GM06990 (cell line): ENCODE results near the gene AUTS2.
A peak's percentile ranks its signal among the peaks of the same experiment; 100 is the strongest.

Experiments
- DNase-seq: peaks from one replicate; pipeline ENCODE4 v3.0.0-alpha.2; 2011; ENCODE audit not compliant: insufficient read length; ENCODE audit errors: extremely low read depth
- H3K27me3 ChIP-seq: replicated peaks from 2 replicates; pipeline ENCODE4 v1.6.0; 2011; ENCODE audit warnings: low read length; ENCODE audit not compliant: control insufficient read depth, insufficient read depth
- H3K36me3 ChIP-seq: 2 replicates; pipeline ENCODE4 v1.5.1; 2011; ENCODE audit warnings: low read length; ENCODE audit not compliant: control insufficient read depth, insufficient read depth
- H3K4me3 ChIP-seq: replicated peaks from 2 replicates; pipeline ENCODE4 v1.5.1; 2011; ENCODE audit warnings: low read depth, mild to moderate bottlenecking, control low read depth, low read length
- TF ChIP-seq, protein P1 (sequence below): IDR thresholded peaks from 2 replicates; pipeline ENCODE4 v1.5.1; 2011; ENCODE audit warnings: low read length, control low read depth, mild to moderate bottlenecking, inconsistent platforms; ENCODE audit not compliant: insufficient read depth, poor library complexity, severe bottlenecking

Gene AUTS2

DNA sequence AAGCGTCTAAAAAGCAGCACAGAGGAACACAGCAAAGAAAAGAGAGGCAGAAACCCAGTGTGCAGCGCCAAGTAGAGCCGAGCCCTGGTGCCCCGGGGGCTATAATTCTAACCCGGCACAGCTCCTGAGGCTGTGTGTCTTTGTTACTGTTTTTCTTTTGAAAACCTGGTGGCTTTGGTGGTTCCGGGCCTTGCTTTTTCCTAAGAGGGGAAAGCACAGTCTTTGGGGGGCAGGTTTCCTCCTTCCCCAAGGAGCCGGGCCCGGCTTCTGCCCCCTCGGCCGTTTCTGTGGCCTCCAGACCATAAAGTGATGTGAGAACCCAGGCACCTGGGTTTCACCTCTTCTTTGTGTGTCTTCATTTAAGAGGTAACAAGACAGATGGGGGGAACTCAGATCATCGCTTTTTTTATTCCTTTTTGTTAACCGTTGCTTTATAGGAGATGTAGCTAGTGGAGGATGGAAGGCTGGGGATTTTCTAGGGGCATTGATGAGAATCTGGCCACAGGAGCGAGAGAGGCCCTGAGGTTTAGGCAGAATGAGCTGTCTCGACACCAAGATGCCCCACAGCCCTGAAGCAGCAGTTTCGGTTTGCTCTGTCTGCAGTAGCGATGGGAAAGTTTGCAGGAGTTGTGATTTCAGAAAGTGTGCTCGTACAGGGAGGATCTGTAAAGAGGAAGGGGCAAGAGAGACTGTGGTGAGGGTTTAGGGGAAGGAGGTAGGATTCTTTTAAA, 1165.9 kb downstream of the AUTS2 start:
- peaks cover 11% of the 10 kb centered on the region for H3K36me3 ChIP-seq

GRCh38 chr7:70764701-70765208, 1166.5 kb downstream of the AUTS2 start:
- TF ChIP-seq, protein P1, sequence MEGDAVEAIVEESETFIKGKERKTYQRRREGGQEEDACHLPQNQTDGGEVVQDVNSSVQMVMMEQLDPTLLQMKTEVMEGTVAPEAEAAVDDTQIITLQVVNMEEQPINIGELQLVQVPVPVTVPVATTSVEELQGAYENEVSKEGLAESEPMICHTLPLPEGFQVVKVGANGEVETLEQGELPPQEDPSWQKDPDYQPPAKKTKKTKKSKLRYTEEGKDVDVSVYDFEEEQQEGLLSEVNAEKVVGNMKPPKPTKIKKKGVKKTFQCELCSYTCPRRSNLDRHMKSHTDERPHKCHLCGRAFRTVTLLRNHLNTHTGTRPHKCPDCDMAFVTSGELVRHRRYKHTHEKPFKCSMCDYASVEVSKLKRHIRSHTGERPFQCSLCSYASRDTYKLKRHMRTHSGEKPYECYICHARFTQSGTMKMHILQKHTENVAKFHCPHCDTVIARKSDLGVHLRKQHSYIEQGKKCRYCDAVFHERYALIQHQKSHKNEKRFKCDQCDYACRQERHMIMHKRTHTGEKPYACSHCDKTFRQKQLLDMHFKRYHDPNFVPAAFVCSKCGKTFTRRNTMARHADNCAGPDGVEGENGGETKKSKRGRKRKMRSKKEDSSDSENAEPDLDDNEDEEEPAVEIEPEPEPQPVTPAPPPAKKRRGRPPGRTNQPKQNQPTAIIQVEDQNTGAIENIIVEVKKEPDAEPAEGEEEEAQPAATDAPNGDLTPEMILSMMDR = no peak
- peak; percentile 61 for DNase-seq
- peak overlapping the region; percentile 53 for H3K4me3 ChIP-seq
- H3K27me3 ChIP-seq = no peaks in the 10 kb centered on the region
- peaks cover 11% of the 10 kb centered on the region for H3K36me3 ChIP-seq

More for the DNA sequence above, 1165.9 kb downstream of the AUTS2 start:
- H3K4me3 ChIP-seq = peak overlapping the region; percentile 53
- DNase-seq = peak; percentile 83
- H3K27me3 ChIP-seq = no peaks in the 10 kb centered on the region
- TF ChIP-seq, protein P1 = no peak

DNA sequence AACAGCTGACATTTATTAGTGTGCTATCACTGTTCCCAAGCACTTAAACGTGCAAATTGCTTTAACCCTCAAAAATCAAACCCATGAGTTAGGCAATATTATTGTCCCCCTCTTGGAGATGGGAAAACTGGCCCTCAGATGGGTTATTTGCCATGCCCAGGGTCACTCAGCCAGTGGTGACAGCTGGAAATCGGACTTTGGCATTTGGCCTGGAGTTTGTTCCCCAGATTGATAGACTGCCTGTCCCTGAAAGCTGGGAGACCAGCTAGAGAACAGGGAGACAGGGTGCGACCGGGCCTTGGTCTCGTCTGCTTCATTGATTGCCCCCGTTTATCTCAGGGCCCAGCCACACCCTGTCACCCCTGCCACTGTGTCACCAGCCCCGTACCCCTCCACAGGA, 1167.4 kb downstream of the AUTS2 start:
- Histone ChIP-seq H3K27me3 (no peaks in the 10 kb centered on the region), H3K4me3 (no peak overlapping the region), H3K36me3 (peaks cover 11% of the 10 kb centered on the region)
- DNase-seq = no peak
- TF ChIP-seq, protein P1 = no peak

DNA sequence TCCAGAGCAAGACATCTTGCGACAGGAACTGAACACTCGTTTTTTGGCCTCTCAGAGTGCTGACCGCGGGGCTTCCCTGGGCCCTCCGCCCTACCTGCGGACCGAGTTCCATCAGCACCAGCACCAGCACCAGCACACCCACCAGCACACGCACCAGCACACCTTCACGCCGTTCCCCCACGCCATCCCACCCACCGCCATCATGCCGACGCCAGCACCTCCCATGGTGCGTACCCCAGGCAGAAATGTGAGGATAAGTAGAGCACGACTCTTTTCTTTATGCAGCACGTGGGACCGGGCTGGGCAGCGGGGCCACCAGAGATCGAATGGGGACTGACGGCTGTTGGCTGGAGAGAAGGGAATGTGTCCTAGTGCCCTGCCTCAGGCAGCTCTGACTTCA, 1167.8 kb downstream of the AUTS2 start:
- no peak for DNase-seq
- Histone ChIP-seq H3K36me3 (peaks cover 11% of the 10 kb centered on the region), H3K4me3 (no peak overlapping the region), H3K27me3 (no peaks in the 10 kb centered on the region)
- TF ChIP-seq, protein P1 = no peak

GRCh38 chr7:70766694-70767093, 1168.4 kb downstream of the AUTS2 start:
- Histone ChIP-seq H3K36me3 (peaks cover 14% of the 10 kb centered on the region), H3K4me3 (no peak overlapping the region), H3K27me3 (no peaks in the 10 kb centered on the region)
- DNase-seq = no peak
- TF ChIP-seq, protein P1 = no peak
